GM18499 (cell line): ENCODE measurements around the gene CYP1B1.
"Not testable (repeated sequence)": the region's sequence is repeated elsewhere in the genome, so short reads cannot be mapped to it uniquely, and the experiment has no call there.

Experiments
- ATAC-seq: cut with Tn5 transposase; IDR thresholded peaks from one replicate; pipeline ENCODE4 v1.9.1; 2021; ENCODE audit warnings: moderate number of reproducible peaks; ENCODE audit not compliant: insufficient read depth, unreplicated experiment

Gene CYP1B1

GRCh38 chr2:38075507-38076151 lies at the start of gene CYP1B1:
Gene CYP1B1, minus strand, starts transcription at chr2:38076151. Its CDS starts 763 bp downstream, at chr2:38075388.
- ATAC-seq = no peak

- no peak for ATAC-seq
Measured at GRCh38 chr2:38125007-38125406, 49.1 kb upstream of the CYP1B1 start.

GRCh38 chr2:38123911-38124310 lies 48.0 kb upstream of the CYP1B1 start:
- ATAC-seq = no peak

GRCh38 chr2:38122344-38122743 lies 46.4 kb upstream of the CYP1B1 start:
- no peak for ATAC-seq

- no peak for ATAC-seq
Measured at GRCh38 chr2:38121481-38121880, 45.5 kb upstream of the CYP1B1 start.

GRCh38 chr2:38120829-38121228 lies 44.9 kb upstream of the CYP1B1 start:
- ATAC-seq = no peak

- no peak for ATAC-seq
Measured at GRCh38 chr2:38120264-38120592, 44.3 kb upstream of the CYP1B1 start.

- ATAC-seq = no peak
Measured at GRCh38 chr2:38116762-38117161, 40.8 kb upstream of the CYP1B1 start.

GRCh38 chr2:38115216-38116032 lies 39.5 kb upstream of the CYP1B1 start:
- ATAC-seq = no peak

GRCh38 chr2:38113981-38114708 lies 38.2 kb upstream of the CYP1B1 start:
- ATAC-seq = no peak

GRCh38 chr2:38113051-38113450 lies 37.1 kb upstream of the CYP1B1 start:
- ATAC-seq = no peak

GRCh38 chr2:38111350-38111749 lies 35.4 kb upstream of the CYP1B1 start:
- not testable (repeated sequence) for ATAC-seq

GRCh38 chr2:38109732-38110181 lies 33.8 kb upstream of the CYP1B1 start:
- ATAC-seq = no peak

- no peak for ATAC-seq
Measured at GRCh38 chr2:38108907-38109731, 33.2 kb upstream of the CYP1B1 start.

GRCh38 chr2:38107738-38108410 lies 31.9 kb upstream of the CYP1B1 start:
- no peak for ATAC-seq

- no peak for ATAC-seq
Measured at GRCh38 chr2:38106405-38107094, 30.6 kb upstream of the CYP1B1 start.

- no peak for ATAC-seq
Measured at GRCh38 chr2:38105922-38106321, 30.0 kb upstream of the CYP1B1 start.

GRCh38 chr2:38104598-38104997 lies 28.6 kb upstream of the CYP1B1 start:
- no peak for ATAC-seq

GRCh38 chr2:38100328-38100727 lies 24.4 kb upstream of the CYP1B1 start:
- ATAC-seq = no peak
